T47D (cell line): Measurements from ENCODE around the gene SLX9.
A peak's percentile ranks its signal among the peaks of the same experiment; 100 is the strongest.

Experiments used
- DNase-seq, 2 experiments: peaks; one replicate each; pipeline versions ENCODE4 v3.0.0 to v3.0.0-alpha.2; 2011 to 2012; ENCODE audit warnings: low read depth in 1 of 2, low spot score in 1 of 2
- JUND ChIP-seq: IDR thresholded peaks from 2 replicates; pipeline ENCODE4 v1.6.1; 2012; ENCODE audit warnings: low read depth
- in situ Hi-C: cut with HindIII; loops from 2 replicates; pipeline ENCODE4 v1.10.0; 2016; ENCODE audit warnings: low sequenced_read_pairs, low pct_unique_long_range_greater_than_20kb

Gene SLX9

DNA sequence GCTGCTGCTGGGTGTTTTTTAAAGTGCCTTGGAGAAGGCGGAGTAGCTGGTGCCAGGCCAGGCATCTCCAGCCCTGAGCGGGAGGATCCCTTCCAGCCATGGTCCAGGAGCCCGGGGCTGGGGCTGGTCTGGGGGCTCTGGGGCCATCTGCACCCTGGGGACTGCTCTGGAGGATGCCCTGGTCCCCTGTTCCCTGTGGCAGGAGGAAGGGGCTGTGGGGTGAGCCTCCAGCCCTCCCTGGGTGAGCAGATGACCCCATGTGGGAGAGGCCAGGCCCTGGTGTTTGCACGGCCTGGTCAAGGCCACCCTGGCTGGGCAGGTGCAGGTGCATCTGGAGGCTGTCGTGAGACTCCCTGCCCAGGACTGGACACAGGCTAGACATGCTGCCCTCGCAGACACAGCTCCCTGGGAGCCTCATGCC is 56.7 kb downstream of the SLX9 start:
- in situ Hi-C loops = no loop called here
- no peak for TF ChIP-seq JUND
- no peak for DNase-seq

DNA sequence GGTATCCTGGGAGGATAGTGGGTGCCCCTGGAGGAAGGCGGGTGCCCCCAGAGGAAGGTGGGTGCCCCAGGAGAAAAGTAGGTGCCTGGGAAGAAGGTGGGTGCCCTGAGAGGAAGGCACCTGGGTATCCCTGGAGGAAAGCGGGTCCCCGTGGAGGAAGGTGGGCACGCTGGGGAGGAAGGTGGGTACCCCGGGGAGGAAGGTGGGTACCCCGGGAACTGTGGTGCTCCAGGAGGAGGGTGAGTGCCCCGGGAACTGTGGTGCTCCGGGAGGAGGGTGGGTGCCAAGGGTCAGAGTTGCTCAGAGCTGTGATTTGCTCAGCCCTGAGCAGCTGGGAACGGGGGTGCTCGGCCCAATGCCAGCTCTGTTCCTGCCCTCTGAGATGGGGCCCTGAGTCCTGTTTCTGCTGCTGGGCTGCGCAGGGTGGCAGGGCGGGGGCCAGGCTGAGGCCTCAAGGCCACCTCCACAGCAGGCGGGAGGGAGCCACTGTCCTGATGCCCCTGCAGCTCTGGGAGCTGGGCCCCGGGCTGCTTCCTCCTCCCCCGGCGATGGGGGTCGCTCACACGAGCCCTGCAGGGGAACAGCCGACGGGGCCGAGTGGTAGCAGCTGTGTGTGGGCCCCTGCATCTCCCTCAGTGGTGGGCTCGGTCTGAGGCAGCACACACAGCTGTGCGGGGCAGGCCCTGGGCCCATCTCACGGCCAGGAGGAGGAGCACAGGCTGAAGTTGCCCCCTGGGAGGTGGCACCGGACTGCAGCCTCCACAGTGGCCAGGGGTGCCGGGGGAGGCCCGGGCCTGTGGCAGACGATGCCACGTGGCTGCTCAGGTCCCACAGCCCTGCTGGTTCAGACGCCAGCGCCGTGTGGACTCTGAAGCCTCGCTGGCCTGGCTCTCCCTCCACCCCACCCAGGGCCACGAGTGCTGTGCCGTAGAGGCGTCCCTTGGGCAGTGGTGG is 57.4 kb downstream of the SLX9 start:
- TF ChIP-seq JUND = no peak
- in situ Hi-C loops = no loop called here

DNA sequence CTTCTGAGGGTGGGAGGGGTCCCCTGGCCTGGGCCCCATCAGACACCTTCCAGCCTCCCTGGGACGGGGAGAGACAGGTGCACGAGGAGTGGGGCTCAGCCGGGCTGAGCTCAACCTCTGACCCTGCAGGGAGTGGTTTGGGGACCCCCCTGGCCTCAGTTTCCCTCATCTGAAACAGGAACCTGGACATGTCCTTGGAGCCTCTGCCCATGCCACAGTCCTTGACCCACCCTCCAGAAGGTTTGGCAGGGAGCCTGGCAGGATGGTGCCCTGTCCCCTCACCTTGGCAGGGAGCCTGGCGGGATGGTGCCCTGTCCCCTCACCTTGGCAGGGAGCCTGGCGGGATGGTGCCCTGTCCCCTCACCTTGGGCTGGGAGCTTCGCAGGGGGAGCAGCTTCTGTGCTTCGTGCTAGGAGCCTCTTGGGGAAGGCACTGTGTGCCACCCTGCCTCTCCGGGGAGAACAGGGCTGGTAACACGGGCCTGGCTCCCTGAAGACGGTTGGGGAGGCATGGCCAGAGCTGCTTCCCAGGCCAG is 58.3 kb downstream of the SLX9 start:
- no peak for TF ChIP-seq JUND
- DNase-seq = no peak
- in situ Hi-C loops = no loop called here

More for the DNA sequence above, 57.4 kb downstream of the SLX9 start:
- DNase-seq = no peak

DNA sequence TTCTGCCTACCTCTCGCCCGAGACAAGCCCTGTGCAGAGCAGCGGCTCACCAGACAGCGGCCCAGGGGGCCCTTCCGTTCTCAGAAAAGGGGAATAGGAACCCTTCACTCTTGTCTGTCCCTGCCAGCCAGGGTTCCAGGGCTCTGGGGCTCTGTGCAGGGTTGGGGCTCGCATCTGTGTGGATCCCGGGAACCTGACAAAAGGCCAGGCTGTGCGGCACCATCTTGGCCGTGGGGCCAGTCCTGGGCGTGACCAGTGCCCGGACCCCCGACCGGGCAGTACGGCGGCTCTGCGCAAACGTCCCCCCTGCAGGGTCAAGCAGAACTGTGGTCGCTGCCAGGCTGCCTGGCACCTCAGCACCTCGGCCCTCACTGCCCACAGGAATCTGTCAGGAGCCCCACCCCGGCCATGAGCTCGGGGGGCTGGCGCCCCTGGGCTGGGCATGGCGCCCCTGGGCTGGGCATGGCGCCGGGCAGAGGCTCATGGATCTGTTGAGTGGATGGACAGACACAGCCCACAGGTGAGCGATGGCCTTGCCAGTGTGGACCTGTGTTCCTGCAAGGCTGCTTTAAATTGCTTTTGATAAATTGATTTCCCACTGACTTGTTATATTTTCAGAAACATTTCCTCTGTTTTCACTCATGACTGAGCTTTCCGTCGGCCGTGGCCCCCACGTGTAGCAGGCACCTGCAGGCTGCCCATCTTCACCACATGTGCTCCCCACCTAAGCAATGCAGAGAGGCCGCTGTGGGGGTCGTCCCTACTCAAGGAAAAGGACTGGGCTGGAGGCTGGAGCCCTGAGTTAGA is 59.0 kb downstream of the SLX9 start:
- no peak for TF ChIP-seq JUND
- DNase-seq = no peak
- in situ Hi-C loops = no loop called here

DNA sequence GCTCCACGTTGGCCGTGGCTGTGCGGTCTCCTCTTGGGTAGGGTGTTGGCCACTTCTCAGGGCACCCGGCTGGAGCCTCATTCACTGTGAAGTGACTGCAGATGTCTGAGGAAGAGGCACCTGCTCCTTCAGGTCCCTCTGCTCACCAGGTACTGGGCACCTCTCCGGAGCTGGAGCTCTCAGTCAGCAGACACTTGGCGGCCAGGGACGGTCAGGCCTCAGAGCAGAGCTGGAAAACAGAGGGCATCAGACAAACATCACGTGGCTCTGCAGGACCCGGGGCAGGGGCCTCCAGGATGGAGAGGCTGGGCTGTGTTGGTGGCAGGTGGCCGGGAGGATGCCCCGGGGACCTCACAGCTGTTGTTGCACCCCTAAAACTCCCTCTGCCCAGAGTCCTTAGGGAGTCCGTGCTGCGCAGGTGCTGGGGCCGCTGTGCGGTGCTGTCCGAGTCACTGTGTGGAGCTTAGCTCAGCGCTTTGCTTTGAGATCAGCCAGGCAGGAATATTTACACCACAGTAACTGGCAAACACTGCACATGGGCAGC is 59.7 kb downstream of the SLX9 start:
- DNase-seq = no peak
- in situ Hi-C loops = no loop called here
- TF ChIP-seq JUND = no peak

DNA sequence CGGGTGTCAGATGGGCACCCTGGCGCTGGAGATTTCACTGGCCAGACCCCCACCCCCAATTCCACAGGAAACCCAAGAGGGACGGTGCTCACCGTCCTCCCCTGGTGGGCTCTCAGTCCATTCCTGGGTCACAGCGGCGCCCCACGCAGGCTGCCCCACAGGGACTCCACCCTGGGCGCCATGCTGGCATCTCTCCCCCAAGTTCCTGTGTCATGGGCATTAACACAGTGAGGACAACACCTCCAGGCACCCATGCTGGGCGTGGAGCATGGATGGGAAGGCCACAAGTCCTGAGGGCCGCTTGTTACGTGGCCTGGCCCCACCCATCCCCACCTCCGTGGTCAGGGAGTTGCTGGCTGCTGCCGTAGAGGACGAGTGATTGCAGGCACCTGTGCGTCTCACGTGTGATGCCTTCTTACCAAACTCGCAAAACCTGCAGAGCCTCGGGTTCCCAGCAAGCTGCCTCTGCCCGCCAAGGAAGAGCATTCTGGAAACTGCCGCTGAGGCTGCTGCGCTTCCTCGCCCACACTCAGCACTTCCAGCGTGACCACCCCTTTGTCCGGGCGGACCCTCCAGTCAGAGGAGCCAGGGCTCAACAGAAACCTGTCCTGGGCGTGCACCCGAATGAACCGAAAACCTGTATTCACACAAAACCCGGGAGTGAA is 60.3 kb downstream of the SLX9 start:
- peak; percentile 55 to 75 for DNase-seq
- in situ Hi-C loops = no loop called here
- no peak for TF ChIP-seq JUND

DNA sequence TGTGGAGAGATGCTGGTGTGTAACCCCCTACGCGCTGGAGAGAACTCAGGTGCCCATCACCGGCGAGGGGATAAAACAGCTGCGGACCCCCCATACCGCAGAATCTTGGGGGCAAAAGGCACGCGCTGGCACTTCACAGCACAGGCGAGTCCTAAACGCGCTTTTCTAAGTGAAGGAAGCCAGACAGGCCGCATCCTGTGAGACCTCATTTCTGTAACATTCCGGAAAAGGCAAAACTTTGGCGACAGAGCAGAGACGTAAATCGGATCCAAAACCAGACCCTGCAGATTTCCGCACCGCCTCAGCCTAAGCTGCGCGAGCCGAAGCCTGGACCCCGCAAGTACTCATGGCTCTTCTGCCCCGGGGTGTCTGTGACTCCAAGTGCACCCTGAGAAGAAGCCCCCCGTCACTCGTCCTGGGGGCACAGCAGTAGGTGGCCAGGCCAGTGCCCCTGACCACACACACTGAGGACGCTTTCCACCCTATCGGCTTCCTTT is 60.9 kb downstream of the SLX9 start:
- no peak for DNase-seq
- TF ChIP-seq JUND = no peak
- in situ Hi-C loops = no loop called here

DNA sequence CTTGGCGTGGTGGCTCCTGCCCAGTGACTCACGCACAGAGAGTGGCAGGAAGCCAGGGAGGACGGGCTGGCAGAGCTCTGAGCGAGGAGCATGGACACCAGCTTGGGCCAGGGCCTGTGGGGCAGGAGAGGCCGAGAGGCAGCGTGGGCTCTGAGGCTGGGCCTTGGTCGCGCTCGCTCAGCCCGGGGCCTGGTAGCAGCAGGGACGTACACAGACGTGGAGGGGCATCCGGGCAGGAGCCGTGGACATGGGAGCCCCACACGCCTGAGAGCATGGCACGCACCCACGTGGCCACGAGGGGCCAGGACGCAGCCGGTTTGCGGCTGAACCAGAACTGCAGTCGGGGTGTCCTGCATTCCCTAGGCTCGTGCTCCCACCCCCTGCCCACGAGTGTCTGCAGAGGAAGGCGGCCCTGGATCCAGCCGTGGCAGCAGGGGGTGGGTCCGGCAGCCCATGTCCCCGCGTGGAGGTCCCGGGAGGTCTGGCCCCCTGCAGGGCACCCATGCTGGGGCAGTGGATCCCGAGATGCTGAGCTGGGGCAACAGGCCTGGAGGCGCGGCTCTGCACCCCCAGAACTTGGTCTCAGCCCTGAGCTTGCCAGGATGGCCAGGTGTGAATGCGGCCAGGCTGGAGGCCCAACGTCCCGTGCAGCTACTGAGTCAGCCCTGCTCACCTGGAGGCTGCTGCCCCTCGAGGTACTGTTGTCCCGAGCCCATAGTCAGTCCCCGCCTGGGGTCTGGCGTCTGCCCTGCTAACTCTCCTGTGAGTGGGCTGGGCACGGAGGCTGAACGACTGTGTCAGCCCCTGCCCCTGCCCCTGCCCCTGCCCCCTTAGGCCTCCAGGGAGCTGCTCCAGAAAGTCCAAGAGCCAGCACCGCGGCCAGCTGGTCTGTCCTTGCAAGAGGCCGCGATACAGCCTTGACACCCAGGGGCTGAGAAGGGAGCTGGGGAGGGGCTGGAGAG is 61.6 kb downstream of the SLX9 start:
- in situ Hi-C loops = no loop called here
- TF ChIP-seq JUND = no peak
- no peak for DNase-seq

DNA sequence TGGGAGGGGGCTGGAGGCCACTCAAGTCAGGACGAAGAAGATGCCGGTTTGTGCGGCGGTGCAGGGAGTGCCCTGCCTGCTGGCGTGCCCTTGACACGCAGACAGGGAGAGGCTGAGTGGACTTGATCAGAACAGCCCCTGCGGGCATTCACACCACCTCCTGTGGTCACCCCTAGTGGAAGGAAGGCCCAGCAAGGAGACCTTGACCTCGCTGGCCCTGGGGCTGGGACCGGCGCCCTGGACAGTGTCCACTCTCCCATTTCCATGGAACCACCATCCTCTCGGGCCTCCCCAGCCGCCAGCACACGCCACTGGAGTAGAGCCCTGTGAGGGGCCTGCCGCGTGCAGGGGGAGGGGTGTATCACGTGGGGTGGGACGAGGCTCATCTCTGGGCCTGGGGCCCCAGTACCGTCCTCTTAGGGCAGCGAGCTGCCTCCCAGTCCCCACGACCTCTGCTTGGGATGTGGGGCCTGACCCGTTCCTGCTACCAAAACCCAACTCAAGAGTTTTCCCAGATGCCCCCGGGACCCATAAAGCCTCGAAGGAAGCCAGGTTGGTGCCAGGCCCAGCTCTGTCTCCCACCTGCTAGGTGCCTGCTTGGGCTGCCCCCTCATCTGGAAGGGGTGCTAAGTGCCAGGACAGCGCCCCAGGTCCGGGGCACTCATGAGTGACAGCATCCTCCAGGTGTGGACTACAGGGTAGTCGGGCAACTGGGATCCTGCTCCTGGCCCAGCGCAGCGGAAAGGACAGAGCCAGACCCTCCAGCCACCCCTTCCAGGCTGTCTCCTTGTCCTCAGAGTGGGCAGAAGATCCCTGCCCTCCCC is 62.8 kb downstream of the SLX9 start:
- in situ Hi-C loops = no loop called here
- TF ChIP-seq JUND = no peak
- no peak for DNase-seq

DNA sequence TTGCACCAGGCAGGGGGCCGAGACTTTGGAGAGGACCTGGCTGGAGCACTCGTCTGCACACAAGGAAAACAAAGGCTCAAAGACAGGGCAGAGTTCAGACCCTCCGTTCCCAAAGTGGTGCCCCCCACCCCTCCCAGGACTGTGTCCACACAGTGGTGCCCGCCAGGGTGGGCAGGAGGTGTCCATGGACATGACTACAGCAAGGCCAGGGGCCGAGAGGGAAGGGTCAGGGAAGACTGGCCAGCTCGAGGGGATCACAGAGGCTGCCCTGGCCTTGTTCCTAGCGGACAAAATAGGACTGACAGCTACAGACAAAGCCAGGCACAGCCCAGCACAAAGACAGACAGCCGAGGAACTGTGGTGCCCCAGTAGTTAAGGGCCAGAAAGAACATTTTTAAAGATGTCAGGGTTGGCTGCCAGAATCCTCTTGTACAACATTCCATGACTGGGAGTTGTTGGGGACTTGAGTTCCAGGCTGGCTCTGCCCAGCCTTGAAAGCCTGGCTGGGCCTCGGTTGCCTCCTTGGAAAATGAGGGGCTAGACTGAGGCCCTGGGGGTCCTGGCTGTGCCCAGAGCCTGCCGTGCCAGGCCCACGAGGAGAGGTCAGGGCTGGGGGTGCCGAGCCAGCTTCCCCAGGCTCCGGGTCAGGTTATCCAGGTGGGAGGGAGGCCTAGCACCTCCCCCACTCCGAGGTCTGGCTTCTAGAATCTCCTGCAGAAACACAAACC is 63.7 kb downstream of the SLX9 start:
- no peak for DNase-seq
- in situ Hi-C loops = no loop called here
- TF ChIP-seq JUND = no peak
